ENCODE results near the gene PLCH2.
A peak's percentile ranks its signal among the peaks of the same experiment; 100 is the strongest.

PLCH2 gene

DNA sequence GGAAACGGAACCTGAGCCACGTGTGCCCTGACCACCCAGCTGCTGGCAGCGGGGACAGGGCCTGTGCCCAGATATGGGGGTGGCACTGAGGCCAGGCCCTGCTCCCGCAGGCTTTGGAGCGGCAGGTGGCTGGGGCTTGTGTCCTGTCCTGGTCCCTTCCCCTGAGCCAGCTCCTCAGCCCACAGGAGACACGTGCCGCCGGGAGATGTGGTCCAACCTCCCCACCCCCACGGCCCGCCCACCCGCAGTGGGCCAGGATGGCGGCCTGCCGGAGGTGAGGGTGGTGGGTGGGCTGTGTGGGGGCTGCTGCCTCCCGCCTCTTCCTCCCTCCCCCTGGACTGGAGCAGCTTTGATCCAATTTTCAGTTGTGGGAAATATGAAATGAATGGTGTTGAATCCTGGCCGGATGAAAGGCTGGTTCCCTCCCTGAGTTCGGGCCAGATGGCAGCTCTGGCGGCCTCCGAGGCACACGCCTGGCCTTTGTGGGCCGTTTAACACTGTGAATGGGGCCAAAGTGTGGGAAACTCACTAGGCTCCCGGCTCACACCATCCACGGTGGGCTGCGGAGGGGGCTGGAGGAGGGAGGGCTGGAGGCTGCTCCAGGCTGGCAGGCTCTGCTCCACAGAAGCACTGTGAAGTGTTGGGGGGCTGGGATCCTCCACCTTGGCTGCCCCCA is 56.5 kb downstream of the PLCH2 start:
- DNase-seq = no peak

DNA sequence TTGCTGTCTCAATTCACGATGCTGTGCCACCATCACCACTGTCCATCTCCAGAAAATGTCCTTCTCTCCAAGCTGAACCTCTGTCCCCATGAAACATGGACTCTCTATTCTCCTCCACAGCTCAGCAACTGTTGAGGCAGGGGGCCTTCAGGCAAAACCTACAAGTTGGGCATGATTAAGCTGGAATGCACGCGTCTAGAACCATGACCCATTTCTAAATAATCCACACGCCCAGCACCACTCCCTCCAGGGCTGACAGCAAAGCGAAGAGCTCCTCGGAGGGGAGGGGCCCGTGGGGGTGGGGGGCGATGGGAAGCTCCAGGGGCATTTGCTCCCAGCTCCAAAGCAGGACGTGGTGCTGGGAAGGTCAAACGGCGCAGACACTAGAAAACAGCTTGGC is 57.3 kb downstream of the PLCH2 start:
- DNase-seq = no peak

GRCh38 chr1:2534315-2534686 is 58.2 kb downstream of the PLCH2 start:
- DNase-seq = no peak

- DNase-seq = no peak
These were observed 58.8 kb downstream of the PLCH2 start for GRCh38 chr1:2534687-2535441.

DNA sequence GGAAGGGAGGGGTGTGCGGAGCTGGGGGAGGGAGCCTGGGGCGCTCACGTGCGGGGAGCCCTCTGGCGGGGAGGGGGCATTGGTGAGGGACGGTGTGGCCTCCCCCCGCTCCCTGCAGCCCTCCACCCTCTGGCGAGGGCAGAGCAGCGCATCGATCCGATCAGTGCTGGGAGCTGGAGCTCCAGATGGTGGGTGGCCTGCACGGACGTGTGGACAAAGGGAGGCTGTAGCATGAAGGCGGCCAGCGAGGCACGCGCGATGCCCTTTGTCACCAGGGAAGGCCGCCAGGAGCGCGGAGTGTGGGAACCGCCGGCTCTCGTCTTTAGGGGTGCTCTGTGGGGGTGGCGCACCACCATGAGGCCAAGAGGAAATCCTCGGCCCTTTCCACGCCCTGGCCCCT is 59.4 kb downstream of the PLCH2 start:
- DNase-seq = no peak

- no peak for DNase-seq
These were observed 59.9 kb downstream of the PLCH2 start for GRCh38 chr1:2535981-2536380.

DNA sequence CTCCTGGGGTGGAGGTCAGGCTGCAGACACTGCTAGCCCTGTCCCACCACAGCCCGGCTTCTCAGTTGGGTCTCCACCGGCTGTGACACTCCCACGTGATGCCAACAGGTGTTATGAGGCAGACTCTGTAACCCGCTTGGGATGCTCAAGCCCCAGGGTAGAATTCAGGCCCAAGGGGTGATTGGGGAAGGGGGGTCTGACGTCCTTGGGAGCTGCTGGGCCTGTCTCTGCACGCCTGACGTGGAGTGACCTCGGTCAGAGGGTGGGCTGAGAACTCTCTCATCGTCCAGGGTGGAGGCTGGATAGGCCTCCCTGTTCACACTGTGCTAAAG is 61.7 kb downstream of the PLCH2 start:
- no peak for DNase-seq

DNA sequence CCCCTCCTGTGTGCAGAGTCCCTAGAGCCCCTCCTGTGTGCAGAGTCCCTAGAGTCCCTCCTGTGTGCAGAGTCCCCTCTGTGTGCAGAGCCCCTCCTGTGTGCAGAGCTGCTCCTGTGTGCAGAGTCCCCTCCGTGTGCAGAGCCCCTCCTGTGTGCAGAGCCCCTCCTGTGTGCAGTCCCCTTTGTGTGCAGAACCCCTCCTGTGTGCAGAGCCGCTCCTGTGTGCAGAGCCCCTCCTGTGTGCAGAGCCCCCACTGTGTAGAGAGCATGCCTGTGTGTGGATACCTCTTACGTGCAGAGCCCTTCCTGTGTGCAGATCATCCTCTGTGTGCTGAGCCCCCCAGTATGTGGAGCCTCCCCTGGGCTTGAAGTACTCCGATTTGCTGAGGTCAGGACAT is 62.3 kb downstream of the PLCH2 start:
- DNase-seq = no peak

- DNase-seq = no peak
These were observed 62.8 kb downstream of the PLCH2 start for GRCh38 chr1:2538872-2539271.

DNA sequence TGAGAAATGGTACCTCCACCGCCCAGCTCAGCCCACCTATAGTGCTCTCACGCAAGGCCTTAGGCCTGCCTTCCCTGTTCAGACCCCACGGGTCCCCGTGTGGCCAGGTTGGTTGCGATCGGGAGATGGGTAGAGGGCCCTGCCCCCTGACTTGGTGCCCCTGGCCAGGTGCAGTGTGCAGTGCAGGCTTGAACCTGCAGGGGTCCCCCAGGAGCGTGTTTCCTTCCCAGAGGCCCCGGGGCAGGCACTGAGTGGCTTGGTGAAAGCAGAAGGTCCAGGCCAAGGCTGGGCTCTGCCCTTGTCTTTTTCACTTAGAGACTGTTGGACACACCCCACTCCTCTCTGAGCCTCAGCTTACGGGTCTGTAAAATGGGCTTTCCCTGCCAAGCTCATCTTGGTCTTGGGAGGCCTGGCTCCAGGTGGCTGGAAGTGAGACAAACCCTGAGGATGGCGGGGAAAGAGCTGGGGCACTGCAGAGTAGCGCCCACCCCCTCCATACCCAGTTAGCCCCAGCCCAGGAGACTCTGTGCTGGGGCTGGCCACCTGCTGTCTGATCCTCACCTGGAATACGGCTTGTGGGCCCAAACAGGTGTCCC is 63.3 kb downstream of the PLCH2 start:
- peak; percentile 27 for DNase-seq

- DNase-seq = no peak
These were observed 64.9 kb downstream of the PLCH2 start for GRCh38 chr1:2540816-2541492.

DNA sequence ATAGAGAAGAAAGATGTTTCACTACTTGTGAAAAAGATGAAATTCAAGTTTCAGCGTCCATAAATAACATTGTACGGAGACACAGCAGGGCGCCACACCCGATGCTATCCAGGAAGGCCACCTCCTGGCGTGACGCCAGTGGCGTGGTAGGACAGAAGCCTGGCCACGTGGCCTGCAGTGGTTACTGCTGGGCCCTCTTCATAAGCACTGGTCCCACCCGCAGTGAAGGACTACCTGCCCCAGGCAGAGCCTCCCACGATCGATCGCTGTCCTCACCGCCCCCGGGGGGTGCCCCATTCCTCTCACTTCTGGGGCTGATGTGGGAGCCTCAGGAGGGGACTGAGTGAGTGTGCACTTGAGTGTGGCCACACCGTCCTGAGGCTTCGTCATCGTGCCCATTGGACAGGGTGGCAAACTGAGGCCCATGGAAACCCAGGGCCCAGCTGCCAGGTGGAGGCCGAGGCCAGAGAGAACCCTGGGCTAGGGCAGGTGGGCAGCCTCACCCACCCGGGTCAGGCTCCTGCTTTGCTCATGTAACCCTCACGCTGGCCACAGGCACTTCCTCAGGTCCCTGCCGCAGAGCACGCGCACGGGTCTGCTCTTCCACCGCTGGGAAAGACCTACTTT is 65.6 kb downstream of the PLCH2 start:
- no peak for DNase-seq

- DNase-seq = no peak
These were observed 66.3 kb downstream of the PLCH2 start for GRCh38 chr1:2542246-2542915.

DNA sequence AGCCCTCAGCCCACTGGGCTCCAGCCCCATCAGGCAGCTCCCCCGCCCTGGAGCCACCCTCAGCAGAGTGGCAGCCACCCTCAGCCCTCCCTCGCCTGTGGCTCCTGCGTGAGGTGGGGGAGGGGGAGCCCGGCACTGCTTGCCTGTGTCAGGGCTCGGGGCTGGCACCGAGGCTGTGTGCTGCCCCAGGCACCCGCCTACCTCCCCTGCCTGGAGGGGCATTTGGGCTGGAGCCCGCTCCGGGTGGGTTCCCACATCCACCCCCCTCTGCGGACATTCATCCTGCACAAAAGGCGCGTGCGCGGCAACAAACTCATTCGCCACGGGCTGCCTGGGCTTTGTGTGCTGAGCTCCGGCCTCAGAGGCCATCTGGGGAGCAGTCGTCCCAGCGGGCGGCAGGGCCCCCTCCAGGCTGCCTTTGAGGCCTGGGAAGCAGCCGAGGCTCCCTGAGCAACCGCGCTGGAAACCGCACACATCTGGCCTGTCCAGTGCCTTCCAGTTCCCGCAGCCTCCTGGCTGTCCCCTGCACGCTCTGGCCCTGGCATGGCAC is 67.5 kb downstream of the PLCH2 start:
- DNase-seq = peak; percentile 36

GRCh38 chr1:2544093-2544874 is 68.2 kb downstream of the PLCH2 start:
- no peak for DNase-seq

DNA sequence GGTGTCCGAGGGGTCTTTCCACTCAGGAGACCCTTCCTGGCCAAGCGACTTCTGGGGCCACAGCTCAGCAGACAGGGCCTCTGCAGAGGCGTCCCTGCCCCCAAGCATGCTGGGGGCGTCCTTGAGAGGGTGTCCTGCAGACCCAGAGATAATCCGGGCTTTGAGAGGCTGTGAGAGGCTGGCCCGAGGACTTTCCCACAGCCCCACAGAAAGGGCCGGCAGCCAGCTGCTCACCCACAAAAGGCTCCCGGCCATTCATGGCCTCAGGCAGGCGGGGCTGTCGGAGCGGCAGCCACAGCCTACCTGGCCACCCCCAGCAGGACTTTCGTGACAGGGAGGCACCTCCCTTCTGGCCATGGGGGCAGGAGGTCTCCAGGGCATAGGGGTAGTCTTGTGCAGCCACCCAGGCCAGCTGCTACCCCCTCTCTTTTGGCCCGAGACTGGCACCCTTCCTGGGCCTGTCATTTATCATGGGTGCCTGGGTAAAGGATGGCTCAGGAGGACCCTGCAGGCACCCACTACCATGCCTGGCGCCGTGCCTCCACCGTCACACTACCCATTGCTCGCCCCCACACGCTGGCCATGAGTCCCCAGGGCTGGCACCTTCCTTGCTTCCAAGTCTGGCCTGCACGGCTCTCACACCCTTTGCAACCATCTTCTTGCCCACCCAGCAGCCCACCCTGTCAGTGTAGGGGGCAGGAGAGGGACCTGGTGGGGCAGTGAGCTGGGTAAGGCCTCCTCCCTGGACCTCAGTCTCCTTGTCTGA is 69.0 kb downstream of the PLCH2 start:
- no peak for DNase-seq

DNA sequence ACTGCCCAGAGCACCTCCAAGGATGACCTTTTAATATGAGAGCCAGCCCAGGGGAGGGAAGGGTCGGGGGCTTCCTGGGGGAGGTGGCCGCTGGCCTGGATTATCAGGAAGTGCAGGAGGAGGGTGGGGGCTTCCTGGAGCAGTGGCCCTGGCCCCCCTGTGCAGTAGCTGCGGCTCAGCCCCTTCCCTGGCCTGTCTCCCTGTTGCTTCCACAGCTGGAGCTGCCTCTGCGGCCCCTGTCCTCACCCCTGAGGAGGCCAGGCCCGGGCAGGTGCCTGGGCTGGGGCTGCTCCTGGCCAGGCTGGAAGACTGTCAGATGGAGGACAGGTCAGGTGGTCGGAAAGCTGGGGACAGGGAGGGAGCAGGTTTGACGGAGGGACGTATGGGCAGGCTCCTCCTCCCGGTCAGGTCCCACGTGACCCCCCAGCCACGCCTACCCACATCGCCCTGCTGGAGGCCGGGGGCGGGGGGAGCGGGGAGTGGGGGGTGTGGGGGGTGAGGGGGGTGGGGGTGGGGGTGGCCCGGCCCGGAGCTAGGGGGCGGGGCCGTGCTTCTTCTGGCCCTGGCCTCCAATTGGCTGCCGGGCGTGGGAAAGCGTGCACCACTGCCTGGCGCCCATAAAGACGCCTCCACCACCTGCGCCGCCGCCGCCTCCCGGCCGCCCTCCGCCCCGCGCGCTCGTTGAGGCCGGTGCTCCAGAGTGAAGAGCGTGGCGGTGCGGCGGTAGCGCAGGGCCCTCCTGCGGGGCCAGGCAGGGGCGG is 69.8 kb downstream of the PLCH2 start:
- peak; percentile 95 for DNase-seq

DNA sequence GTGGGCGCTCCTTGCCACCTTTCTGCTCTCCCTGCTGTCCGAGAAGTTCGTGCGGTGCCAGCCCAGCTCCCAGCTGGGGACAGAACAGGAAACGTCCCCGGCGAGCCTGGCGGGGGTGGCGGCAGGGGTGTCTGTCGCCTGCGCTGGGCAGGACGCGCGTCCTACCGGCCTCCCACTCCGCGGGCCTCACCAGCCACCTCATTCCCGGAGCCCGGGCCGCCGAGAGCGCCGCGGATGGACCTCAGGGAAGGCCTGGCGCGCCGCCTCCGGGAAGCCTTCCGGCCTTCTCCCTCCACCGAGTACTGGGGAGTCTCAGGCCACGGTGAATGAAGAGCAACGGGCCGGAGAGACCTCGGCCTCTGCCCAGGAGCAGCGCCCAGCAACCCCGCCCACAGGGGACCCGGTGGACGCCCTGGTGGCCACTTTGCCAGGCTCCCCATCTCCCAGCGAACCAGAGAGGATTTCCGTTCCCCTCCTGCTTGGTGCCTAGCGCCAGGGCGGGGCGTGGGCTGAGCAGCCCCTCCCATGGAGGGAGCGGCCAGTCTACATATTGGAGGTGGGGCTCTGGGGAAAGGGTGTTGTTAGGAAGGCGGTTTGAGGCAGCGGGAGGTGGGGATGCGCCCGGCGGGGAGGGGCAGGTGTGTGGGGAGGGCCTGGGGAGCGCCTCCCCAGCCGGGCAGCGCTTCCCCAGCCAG is 70.6 kb downstream of the PLCH2 start:
- DNase-seq = peak; percentile 90

Measured in CD4-positive, alpha-beta T cell treated with Interleukin-15 for 1 hour (primary cell).